Placental epithelial cell (primary cell): ENCODE results near the gene ACOT13. TPM values are rescaled to one million over a fixed set of nuclear protein-coding genes. Genes with fewer than 3 reads are reported as not detected.

ENCODE experiments used
- total RNA-seq: library from RNA; depleted of rRNA; stranded (reverse); fragments of >200 nt; gene quantifications from 2 replicates; pipeline ENCODE4 v1.2.3, GENCODE V29; 2012

Gene ACOT13
- total RNA-seq, result 5.4 and 9.0 TPM in 2 replicates

DNA sequence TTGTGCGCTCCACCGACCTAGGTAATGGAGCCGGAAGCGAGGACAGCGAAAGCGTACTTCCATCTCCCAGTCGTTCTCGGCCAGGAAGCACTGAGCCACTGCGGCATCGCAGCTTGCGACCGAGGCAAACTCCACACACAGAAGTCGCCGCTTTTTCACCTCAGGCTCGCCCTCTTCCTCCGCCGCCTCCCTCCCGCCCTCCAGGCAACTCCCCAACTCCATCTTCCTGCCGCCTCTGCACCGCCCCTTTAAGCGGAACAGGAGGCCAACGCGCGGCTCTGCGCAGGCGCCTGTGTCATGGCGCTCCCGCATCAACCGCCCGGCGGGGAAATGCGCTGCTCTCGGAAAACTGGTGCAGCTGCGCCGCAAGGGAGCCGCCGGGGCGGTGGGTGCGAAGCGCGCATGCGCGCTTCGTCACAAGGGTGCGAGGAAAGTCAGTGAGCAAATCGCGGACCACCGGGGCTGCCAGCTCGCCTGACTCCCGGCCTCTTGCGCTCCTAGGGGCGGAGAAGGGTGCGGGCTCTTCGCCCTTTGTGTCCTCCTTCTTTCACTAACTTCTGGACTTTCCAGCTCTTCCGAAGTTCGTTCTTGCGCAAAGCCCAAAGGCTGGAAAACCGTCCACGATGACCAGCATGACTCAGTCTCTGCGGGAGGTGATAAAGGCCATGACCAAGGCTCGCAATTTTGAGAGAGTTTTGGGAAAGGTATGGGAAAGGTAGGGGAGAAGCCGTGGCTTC lies at the start of gene ACOT13, which contains the start of gene TDP2:
ACOT13 (plus strand) TSS at position 437 of the 737 bp plus-strand sequence; CDS start at position 624, 187 bp downstream.
TDP2 (minus strand) TSS at position 259 of the 737 bp plus-strand sequence; CDS start at position 222, 37 bp downstream.

GRCh38 chr6:24719125-24719971 lies 52.5 kb downstream of the ACOT13 start, which contains the start of gene C6orf62:
Gene C6orf62 (minus strand): TSS chr6:24719154. CDS start chr6:24718668, 486 bp downstream.

Other genes with a start within 250 kb of the ACOT13 start
- 0.33 and 0.39 TPM in 2 replicates for gene GPLD1, start 177.5 kb upstream of the ACOT13 start, total RNA-seq
- gene ALDH5A1, start 172.1 kb upstream of the ACOT13 start, total RNA-seq, result 0.39 and 1.3 TPM in 2 replicates
- not detected in 2 replicates for gene KIAA0319, start 20.9 kb upstream of the ACOT13 start, total RNA-seq
- gene TDP2, start 178 bp upstream of the ACOT13 start, total RNA-seq, result 16.9 and 20.0 TPM in 2 replicates
- 99.7 and 183 TPM in 2 replicates for gene C6orf62, start 52.1 kb downstream of the ACOT13 start, total RNA-seq
- gene GMNN, start 107.9 kb downstream of the ACOT13 start, total RNA-seq, result 18.8 and 19.6 TPM in 2 replicates
- gene ARMH2, start 131.8 kb downstream of the ACOT13 start, total RNA-seq, result not detected in 2 replicates